ENCODE results near the gene GXYLT2. TPM values are rescaled to one million over a fixed set of nuclear protein-coding genes. Genes with fewer than 3 reads are reported as not detected.

The GXYLT2 gene
- total RNA-seq, 1 donor from 2014 or later: 7.8 TPM

GRCh38 chr3:72862314-72863090 is 25.3 kb upstream of the GXYLT2 start:
- no peaks in the 10 kb centered on the region for H3K4me1 Mint-ChIP-seq (ENCODE audit: unreplicated experiment)
- DNase-seq (ENCODE audit: extremely low spot score, unreplicated experiment): no peak
- peaks cover 25% of the 10 kb centered on the region for H3K27me3 Mint-ChIP-seq (ENCODE audit: unreplicated experiment)
- no peaks in the 10 kb centered on the region for H3K9me3 Mint-ChIP-seq (ENCODE audit: unreplicated experiment)
- no peaks in the 10 kb centered on the region for H3K36me3 Mint-ChIP-seq (ENCODE audit: unreplicated experiment)
- H3K27ac Mint-ChIP-seq (ENCODE audit: unreplicated experiment): no peak overlapping the region
- TF ChIP-seq CTCF (IDR thresholded peaks at IDR 0.05): no peak
- no peak overlapping the region for H3K4me3 Mint-ChIP-seq (ENCODE audit: unreplicated experiment)

GRCh38 chr3:72872183-72872582 is 15.7 kb upstream of the GXYLT2 start:
- H3K27ac Mint-ChIP-seq (ENCODE audit: unreplicated experiment): no peak overlapping the region
- H3K9me3 Mint-ChIP-seq (ENCODE audit: unreplicated experiment): no peaks in the 10 kb centered on the region
- H3K36me3 Mint-ChIP-seq (ENCODE audit: unreplicated experiment): no peaks in the 10 kb centered on the region
- no peak overlapping the region for H3K4me3 Mint-ChIP-seq (ENCODE audit: unreplicated experiment)
- peaks cover 2% of the 10 kb centered on the region for H3K4me1 Mint-ChIP-seq (ENCODE audit: unreplicated experiment)
- no peak for DNase-seq (ENCODE audit: extremely low spot score, unreplicated experiment)
- no peak for TF ChIP-seq CTCF (IDR thresholded peaks at IDR 0.05)
- peaks cover 17% of the 10 kb centered on the region for H3K27me3 Mint-ChIP-seq (ENCODE audit: unreplicated experiment)

GRCh38 chr3:72887343-72887704 is 522 bp upstream of the GXYLT2 start:
- H3K36me3 Mint-ChIP-seq (ENCODE audit: unreplicated experiment): no peaks in the 10 kb centered on the region
- no peak for TF ChIP-seq CTCF (IDR thresholded peaks at IDR 0.05)
- no peak for DNase-seq (ENCODE audit: extremely low spot score, unreplicated experiment)
- peak overlapping the region; percentile 74 for H3K4me3 Mint-ChIP-seq (ENCODE audit: unreplicated experiment)
- H3K27me3 Mint-ChIP-seq (ENCODE audit: unreplicated experiment): peaks cover 4% of the 10 kb centered on the region
- H3K4me1 Mint-ChIP-seq (ENCODE audit: unreplicated experiment): peaks cover 43% of the 10 kb centered on the region
- peaks cover 5% of the 10 kb centered on the region for H3K9me3 Mint-ChIP-seq (ENCODE audit: unreplicated experiment)
- no peak overlapping the region for H3K27ac Mint-ChIP-seq (ENCODE audit: unreplicated experiment)

- DNase-seq (ENCODE audit: extremely low spot score, unreplicated experiment): no peak
- no peak for TF ChIP-seq CTCF (IDR thresholded peaks at IDR 0.05)
- Mint-ChIP-seq H3K36me3 (ENCODE audit: unreplicated experiment) (no peaks in the 10 kb centered on the region), H3K27me3 (ENCODE audit: unreplicated experiment) (no peaks in the 10 kb centered on the region), H3K4me1 (ENCODE audit: unreplicated experiment) (peaks cover 51% of the 10 kb centered on the region), H3K27ac (ENCODE audit: unreplicated experiment) (peak overlapping the region; percentile 36), H3K9me3 (ENCODE audit: unreplicated experiment) (no peaks in the 10 kb centered on the region), H3K4me3 (ENCODE audit: unreplicated experiment) (peak overlapping the region; percentile 69)
These were observed 882 bp downstream of the GXYLT2 start for GRCh38 chr3:72888546-72889309.
